HG02571 (cell line): Measurements from ENCODE around the gene BRD2.

ENCODE experiments used
- ATAC-seq: cut with Tn5 transposase; IDR thresholded peaks from one replicate; pipeline ENCODE4 v1.9.1; 2021; ENCODE audit warnings: mild to moderate bottlenecking, moderate library complexity; ENCODE audit not compliant: unreplicated experiment

BRD2 gene

DNA sequence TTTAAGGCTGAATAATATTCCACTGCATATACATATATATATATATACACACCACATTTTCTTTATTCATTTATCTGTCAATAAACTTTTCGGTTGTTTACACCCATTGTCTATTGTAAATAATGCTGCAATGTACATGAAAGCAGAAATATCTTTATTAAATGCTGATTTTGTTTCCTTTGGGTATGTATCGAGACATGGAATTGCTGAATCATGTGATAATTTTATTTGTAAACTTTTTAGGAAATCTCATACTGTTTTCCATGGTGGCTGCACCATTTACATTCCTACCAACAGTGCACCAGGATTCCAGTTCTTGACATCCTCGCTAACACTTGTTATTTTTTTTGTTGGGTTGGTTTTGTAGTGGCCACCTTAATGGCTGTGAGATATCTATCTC is 55.1 kb downstream of the BRD2 start:
- no peak for ATAC-seq

DNA sequence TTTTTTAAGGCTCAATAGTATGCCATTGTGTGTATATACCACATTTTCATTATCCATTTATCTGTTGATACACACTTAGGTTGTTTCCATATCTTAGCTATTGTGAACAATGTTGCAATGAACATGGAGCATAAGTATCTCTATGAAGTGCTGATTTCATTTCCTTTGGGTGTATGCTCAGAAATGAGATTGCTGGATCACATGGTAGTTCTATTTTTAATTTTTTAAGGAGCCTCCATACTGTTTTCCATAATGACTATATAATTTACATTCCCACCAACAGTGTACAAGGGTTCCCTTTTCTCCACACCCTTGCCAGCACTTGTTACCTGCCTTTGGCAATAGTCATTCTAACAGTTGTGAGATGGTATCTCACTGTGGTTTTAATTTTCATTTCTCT is 56.1 kb downstream of the BRD2 start:
- no peak for ATAC-seq

DNA sequence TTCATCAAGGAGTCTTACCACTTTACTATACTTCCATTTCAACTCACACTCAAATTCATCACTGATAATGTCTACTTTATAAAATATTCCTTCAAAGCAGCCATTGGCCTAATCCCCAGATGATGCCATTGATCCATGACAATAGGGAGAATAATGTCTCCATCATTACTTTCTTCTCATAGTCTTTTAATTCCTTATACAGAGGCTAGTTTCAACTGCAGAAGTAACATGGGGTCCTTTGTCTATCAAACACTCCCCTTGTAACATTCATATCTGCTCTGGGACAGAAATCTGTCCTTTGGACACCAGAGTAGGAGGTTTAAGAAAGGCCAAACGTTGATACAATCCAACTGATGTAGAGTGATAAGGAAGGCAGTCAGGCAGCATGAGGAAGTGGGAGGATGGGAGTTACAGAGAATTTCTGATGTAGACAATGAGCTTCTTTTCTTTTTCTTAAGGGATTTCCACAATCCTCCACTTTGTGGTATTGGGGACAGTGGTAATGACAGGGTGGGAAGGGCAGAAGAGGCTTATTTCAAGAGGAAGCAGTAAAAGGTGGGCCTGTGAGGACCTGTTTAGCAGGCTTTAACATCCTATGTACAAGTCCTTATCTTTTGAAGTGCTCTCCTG is 59.9 kb downstream of the BRD2 start:
- no peak for ATAC-seq

DNA sequence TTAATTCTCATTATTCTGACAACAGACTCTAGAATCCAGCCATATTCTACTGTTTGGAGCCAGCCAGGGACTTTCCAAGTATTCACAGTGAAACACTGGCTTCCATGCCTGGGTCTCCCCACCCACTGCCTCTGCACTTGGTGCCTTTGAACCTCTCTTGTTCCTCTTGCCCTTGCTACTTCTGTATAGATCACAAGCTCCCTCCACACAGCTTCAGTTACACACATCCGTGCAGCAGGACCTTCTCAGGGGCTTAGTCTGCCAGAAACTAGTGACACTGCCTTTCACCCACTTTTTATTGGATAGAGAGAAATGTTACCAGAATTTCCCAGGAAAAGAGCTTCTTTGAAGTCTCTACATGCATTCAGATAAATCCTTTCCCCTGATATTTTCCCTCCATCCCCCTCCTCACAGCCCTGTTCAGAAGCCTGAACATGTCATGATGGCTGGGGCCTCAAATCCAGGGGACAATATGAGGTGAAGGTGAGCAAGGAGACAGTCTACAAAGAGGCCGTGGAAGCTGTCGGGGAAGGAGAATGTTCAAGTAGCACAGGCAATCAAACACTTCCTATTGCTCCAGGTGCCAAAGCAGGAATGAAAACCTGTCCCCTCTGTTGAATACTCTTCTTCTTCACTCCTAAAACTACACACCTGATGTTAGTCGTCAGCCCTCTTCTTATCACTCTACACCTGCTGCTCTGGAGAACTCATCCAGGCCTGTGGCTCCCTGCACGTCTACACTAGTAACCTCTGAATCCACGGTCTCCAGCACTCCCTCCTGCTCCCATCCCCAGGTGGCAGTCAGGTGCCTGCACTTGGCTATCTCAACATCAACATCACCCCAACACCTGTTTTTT is 61.2 kb downstream of the BRD2 start:
- peak; percentile 81 for ATAC-seq

DNA sequence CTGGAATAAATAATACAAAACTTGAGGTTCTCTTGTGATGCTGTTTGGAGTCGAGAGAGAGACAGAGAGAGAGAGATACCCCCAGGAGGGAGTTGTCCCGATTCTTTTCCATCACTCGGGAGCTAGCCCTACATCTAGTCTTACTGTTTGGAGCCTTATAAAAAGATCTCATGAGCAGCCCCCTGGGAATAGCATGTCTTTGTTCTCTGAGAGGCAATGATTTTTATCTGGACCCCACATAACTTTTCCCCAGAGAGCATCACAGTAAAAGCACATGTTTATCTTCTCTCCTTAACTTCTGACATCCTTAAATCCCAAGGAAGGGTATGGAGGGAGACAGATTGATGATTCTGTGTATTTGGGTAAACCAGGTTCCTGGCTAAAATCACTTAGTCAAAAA is 61.9 kb downstream of the BRD2 start:
- no peak for ATAC-seq
